ENCODE measurements around the gene TGM4. TPM values are rescaled to one million over a fixed set of nuclear protein-coding genes. Genes with fewer than 3 reads are reported as not detected.
A peak's percentile ranks its signal among the peaks of the same experiment; 100 is the strongest.

Gene TGM4
- total RNA-seq, 4 donors from 2014 or later = not detected

GRCh38 chr3:44958386-44958785 lies 84.0 kb downstream of the TGM4 start:
- WGBS, 2 donors = 67 to 68% methylated on average over 7 of the region's 7 CpGs
- no peak for DNase-seq
- TF ChIP-seq POLR2A (IDR thresholded peaks at IDR 0.05) = no peak
- TF ChIP-seq, protein P1, sequence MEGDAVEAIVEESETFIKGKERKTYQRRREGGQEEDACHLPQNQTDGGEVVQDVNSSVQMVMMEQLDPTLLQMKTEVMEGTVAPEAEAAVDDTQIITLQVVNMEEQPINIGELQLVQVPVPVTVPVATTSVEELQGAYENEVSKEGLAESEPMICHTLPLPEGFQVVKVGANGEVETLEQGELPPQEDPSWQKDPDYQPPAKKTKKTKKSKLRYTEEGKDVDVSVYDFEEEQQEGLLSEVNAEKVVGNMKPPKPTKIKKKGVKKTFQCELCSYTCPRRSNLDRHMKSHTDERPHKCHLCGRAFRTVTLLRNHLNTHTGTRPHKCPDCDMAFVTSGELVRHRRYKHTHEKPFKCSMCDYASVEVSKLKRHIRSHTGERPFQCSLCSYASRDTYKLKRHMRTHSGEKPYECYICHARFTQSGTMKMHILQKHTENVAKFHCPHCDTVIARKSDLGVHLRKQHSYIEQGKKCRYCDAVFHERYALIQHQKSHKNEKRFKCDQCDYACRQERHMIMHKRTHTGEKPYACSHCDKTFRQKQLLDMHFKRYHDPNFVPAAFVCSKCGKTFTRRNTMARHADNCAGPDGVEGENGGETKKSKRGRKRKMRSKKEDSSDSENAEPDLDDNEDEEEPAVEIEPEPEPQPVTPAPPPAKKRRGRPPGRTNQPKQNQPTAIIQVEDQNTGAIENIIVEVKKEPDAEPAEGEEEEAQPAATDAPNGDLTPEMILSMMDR (IDR thresholded peaks at IDR 0.05) = no peak
- intact Hi-C loops (cut with DNase I) = no loop called here
- peak overlapping the region in 3 of 4 donors; percentile 47 to 68 (median 56) for H3K27ac ChIP-seq
- no peaks in the 10 kb centered on the region for H3K9me3 ChIP-seq
- H3K36me3 ChIP-seq = peaks cover 4 to 58% (median 4%) of the 10 kb centered on the region in 3 donors
- H3K4me3 ChIP-seq = no peak overlapping the region
- no peaks in the 10 kb centered on the region for H3K27me3 ChIP-seq
- peaks cover 5 to 85% (median 14%) of the 10 kb centered on the region in 3 donors for H3K4me1 ChIP-seq

DNA sequence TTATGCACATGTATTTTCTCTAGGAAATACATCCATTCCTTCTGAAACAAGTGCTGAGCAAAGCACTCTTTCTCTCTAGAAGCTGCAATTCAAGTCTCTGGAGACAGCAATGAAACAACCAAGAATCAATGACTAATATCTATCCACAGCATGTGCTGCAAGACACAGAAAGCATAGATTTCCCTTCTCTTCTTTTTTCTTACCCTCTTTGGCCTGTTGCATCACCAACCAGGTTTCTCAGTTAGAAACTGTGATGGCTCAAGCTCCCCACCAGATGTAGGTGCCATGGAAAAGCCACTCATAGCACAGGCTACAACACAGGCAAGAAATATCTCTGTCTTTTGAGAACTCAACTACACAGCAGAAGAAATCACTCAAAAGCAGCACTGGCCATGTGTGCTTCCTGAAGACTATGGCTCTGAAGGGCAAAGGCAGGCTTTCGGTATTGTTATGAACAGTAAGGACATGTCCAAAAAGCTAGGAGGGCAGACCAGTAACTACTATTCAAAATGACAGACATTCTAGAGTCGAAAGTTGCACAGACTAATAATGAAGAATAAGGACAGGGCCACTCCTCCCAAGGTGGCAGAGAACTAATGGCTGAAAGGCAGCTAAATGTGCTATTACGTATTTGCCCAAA lies 86.1 kb downstream of the TGM4 start:
- Histone ChIP-seq H3K27ac (peak overlapping the region in 1 of 4 donors; percentile 14), H3K27me3 (no peaks in the 10 kb centered on the region), H3K9me3 (no peaks in the 10 kb centered on the region), H3K36me3 (peaks cover 0 to 38% (median 0%) of the 10 kb centered on the region in 3 donors), H3K4me1 (peaks cover 25 to 92% (median 33%) of the 10 kb centered on the region in 3 donors), H3K4me3 (no peak overlapping the region)
- no peak for TF ChIP-seq POLR2A (IDR thresholded peaks at IDR 0.05)
- TF ChIP-seq, protein P1 (IDR thresholded peaks at IDR 0.05) = no peak
- intact Hi-C loops (cut with DNase I) = no loop called here
- no peak for DNase-seq
- 85 to 88% methylated on average over 3 of the region's 3 CpGs for WGBS, 2 donors

GRCh38 chr3:44961888-44962287 lies 87.5 kb downstream of the TGM4 start:
- H3K4me1 ChIP-seq = peaks cover 30 to 97% (median 36%) of the 10 kb centered on the region in 3 donors
- TF ChIP-seq POLR2A (IDR thresholded peaks at IDR 0.05) = no peak
- TF ChIP-seq, protein P1 (IDR thresholded peaks at IDR 0.05) = no peak
- peaks cover 0 to 24% (median 0%) of the 10 kb centered on the region in 3 donors for H3K36me3 ChIP-seq
- WGBS, 2 donors = 92 to 93% methylated on average over 3 of the region's 3 CpGs
- H3K9me3 ChIP-seq = no peaks in the 10 kb centered on the region
- no peaks in the 10 kb centered on the region for H3K27me3 ChIP-seq
- no peak overlapping the region for H3K27ac ChIP-seq
- DNase-seq = no peak
- intact Hi-C loops (cut with DNase I) = no loop called here
- no peak overlapping the region for H3K4me3 ChIP-seq

DNA sequence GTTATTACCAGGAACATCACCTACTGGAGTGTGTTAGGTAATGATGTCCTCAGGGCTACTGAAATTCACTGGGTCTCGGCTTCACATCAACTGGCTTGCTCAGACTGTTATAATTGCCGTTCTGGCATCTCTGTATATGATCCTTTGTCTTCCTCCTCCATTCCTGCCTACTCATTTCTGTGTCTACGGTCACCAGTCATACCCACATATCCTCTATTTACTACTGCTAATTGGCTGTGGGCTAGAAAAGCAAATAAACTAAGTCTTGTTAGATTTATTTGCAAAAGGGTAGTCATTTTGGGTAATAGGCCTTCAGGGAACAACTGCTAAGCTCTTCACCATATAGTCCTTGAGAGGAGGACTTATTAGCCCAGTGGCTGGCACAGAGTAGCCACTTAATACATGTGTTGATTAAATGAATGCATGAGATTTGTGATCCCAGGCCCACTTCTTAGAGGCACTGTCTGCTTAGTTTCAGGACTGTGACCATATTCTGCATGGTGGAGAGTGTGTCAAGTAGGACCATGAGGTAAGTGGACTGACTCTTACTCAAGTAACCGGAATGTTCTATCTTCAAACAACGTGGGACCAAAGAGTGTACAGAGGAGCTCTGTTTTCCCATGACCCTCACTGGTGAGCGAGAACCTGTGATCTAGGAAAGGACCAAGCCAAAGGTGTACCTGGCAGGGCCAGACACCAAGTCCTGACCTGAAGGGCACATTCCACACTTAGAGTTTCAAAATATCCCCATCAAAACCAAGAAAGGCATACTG lies 88.4 kb downstream of the TGM4 start:
- Histone ChIP-seq H3K27me3 (no peaks in the 10 kb centered on the region), H3K4me1 (peaks cover 31 to 98% (median 42%) of the 10 kb centered on the region in 3 donors), H3K9me3 (no peaks in the 10 kb centered on the region), H3K4me3 (no peak overlapping the region), H3K36me3 (peaks cover 0 to 15% (median 0%) of the 10 kb centered on the region in 3 donors), H3K27ac (peak overlapping the region in 2 of 4 donors; percentile 10 to 66)
- no peak for DNase-seq
- TF ChIP-seq, protein P1 (IDR thresholded peaks at IDR 0.05) = no peak
- TF ChIP-seq POLR2A (IDR thresholded peaks at IDR 0.05) = no peak
- intact Hi-C loops (cut with DNase I) = no loop called here
- WGBS, 2 donors = 64 to 69% methylated on average over 6 of the region's 6 CpGs
